Measurements from ENCODE around the gene HEYL.

Gene HEYL

DNA sequence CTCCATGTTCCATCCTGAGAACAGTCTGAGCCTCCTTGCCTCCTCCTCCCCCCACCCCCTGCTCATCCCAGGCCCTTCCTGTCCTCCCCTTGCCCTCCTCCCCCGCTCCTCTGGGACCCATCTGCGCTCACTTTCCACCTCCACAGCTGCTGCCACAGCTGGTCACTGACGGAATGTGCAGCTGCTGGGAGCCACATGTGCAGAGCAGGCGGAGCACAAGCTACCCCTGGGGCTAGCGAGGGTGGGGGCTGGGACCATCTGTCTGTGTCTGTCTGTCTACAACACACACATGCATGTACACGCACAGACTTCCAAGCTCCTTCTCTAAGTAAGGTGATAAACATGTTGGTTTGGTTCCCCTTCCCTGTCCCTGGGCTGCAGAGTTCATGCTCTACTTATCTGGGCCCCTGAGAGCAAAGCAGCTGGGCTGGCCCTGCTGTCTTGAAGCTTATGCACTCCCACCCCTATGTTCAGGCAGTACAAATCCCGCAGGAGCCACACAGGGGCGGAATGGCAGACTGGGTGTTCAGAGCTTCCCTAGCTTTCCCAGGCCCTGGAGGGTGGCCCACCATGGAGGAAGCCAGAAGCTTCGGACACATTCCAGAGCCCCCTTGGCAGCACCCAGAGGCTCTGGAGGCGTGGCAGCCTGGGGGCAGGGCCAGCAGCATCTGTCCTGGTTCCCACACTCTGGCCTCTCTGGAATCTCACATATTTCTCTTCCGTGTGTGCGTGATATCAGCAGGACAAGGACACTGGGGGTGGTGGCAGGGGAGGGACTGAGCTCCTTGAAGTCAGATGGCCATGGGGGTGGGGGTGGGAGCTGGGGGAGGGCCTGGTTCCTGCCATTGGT, 7.0 kb upstream of the HEYL start:
- DNase-seq (ENCODE audit: low read depth): peak; percentile 27
- TF ChIP-seq POLR2A (IDR thresholded peaks at IDR 0.05; ENCODE audit: extremely low read depth, insufficient read length): no peak
- TF ChIP-seq, protein P1, sequence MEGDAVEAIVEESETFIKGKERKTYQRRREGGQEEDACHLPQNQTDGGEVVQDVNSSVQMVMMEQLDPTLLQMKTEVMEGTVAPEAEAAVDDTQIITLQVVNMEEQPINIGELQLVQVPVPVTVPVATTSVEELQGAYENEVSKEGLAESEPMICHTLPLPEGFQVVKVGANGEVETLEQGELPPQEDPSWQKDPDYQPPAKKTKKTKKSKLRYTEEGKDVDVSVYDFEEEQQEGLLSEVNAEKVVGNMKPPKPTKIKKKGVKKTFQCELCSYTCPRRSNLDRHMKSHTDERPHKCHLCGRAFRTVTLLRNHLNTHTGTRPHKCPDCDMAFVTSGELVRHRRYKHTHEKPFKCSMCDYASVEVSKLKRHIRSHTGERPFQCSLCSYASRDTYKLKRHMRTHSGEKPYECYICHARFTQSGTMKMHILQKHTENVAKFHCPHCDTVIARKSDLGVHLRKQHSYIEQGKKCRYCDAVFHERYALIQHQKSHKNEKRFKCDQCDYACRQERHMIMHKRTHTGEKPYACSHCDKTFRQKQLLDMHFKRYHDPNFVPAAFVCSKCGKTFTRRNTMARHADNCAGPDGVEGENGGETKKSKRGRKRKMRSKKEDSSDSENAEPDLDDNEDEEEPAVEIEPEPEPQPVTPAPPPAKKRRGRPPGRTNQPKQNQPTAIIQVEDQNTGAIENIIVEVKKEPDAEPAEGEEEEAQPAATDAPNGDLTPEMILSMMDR (IDR thresholded peaks at IDR 0.05; ENCODE audit: low read depth, low read length): no peak
- TF ChIP-seq, protein P2, sequence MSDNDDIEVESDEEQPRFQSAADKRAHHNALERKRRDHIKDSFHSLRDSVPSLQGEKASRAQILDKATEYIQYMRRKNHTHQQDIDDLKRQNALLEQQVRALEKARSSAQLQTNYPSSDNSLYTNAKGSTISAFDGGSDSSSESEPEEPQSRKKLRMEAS (IDR thresholded peaks at IDR 0.05; ENCODE audit: low read depth, low read length): no peak
- TF ChIP-seq MYC (IDR thresholded peaks at IDR 0.05; ENCODE audit: low read depth, low read length): no peak; the same call in 1 of the 2 replicates

DNA sequence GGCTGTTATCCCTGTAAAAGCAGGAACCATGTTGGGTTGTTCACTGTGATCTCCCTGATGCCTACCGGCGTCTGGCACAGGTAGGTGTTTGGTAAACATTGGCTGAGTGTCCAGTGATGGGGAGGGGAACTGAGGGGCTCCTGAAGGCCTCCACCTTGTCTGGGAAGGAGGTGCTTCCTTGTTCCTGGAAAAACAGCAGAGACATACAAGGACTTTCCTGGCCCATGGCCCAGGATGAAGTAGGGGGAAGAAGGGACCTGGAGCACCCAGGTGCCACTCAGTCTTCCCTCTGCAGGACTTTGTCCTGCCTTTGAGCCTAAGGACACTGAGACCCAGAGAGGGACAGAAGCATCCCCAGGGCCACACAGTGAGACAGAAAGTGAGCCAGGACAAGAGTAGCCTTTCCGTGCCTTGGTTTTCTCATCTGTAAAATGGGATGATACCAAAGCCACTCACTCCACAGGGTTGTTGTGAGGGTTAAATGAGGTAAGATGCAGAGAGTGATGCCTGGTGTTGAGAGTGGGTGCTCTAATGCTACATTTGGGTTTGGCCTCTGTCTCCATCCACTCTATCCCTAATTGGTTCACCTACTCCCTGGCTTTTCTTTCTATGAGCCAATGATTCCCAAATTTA, 6.1 kb upstream of the HEYL start:
- no peak for DNase-seq (ENCODE audit: low read depth)
- TF ChIP-seq, protein P2 (IDR thresholded peaks at IDR 0.05; ENCODE audit: low read depth, low read length): no peak
- TF ChIP-seq, protein P1 (IDR thresholded peaks at IDR 0.05; ENCODE audit: low read depth, low read length): no peak
- TF ChIP-seq MYC (IDR thresholded peaks at IDR 0.05; ENCODE audit: low read depth, low read length): no peak
- H3K4me3 ChIP-seq (ENCODE audit: low read depth, low read length): no peak overlapping the region

More for the DNA sequence above, 7.0 kb upstream of the HEYL start:
- no peak overlapping the region for H3K4me3 ChIP-seq (ENCODE audit: low read depth, low read length)

DNA sequence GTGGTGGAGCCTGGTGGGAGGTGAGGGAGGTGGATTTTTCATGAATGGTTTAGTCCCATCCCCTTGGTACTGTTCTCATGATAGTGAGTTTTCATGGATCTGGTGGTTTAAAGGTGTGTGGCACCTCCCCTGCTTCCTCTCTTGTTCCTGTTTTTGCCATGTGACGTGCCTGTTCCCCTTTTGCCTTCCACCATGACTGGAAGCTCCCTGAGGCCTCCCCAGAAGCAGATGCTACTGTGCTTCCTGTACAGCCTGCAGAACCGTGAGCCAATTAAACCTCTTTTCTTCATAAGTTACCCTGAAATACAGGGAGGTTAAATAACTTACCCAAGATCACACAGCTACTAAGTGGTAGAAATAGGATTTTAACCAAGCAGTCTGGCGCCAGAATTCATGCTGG, 4.3 kb upstream of the HEYL start:
- no peak overlapping the region for H3K4me3 ChIP-seq (ENCODE audit: low read depth, low read length)
- TF ChIP-seq, protein P1 (IDR thresholded peaks at IDR 0.05; ENCODE audit: low read depth, low read length): no peak
- TF ChIP-seq POLR2A (IDR thresholded peaks at IDR 0.05; ENCODE audit: extremely low read depth, insufficient read length): no peak
- TF ChIP-seq, protein P2 (IDR thresholded peaks at IDR 0.05; ENCODE audit: low read depth, low read length): no peak
- TF ChIP-seq MYC (IDR thresholded peaks at IDR 0.05; ENCODE audit: low read depth, low read length): no peak
- no peak for DNase-seq (ENCODE audit: low read depth)

DNA sequence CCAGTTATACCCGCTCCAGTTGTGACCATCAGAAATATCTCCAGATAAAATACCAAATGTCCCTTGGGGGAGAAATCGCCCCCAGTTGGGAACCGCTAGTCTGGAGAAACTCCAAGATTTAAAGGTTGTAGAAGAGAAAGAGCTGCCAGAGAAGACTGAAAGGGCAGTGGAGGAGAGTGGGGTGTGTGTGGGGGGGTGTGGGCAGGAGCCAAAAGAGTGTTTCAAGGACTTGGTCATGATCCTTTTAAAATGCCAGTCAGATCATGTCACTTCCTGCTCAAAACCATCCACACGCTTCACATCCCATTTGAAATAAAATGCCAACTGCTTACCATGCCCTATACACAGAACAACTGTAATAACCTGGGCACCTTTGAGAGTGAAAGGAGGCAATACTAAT, 3.4 kb upstream of the HEYL start:
- TF ChIP-seq, protein P1 (IDR thresholded peaks at IDR 0.05; ENCODE audit: low read depth, low read length): no peak
- TF ChIP-seq, protein P2 (IDR thresholded peaks at IDR 0.05; ENCODE audit: low read depth, low read length): no peak
- no peak for TF ChIP-seq POLR2A (IDR thresholded peaks at IDR 0.05; ENCODE audit: extremely low read depth, insufficient read length)
- TF ChIP-seq MYC (IDR thresholded peaks at IDR 0.05; ENCODE audit: low read depth, low read length): no peak
- no peak overlapping the region for H3K4me3 ChIP-seq (ENCODE audit: low read depth, low read length)
- no peak for DNase-seq (ENCODE audit: low read depth)

DNA sequence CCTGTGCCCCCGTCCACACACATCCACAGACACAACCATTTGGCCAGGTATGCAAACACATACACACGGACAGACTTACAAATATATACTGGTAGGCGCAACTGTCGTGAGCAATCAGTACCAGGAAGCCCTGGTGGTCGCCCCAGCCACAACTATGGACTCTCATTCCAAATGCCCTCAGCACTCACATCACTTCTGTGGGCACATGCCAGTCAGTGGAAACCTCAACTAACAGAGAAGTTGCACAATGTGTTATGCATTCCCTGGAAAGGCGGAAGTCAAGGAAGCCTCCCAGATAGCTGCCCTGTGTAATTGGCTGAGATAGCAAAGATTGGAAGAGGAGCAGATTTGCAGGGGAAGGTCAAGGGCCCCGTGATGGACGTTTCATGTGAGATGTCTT, 1.4 kb upstream of the HEYL start:
- DNase-seq (ENCODE audit: low read depth): no peak
- TF ChIP-seq, protein P2 (IDR thresholded peaks at IDR 0.05; ENCODE audit: low read depth, low read length): no peak
- TF ChIP-seq, protein P1 (IDR thresholded peaks at IDR 0.05; ENCODE audit: low read depth, low read length): no peak
- no peak for TF ChIP-seq MYC (IDR thresholded peaks at IDR 0.05; ENCODE audit: low read depth, low read length)
- TF ChIP-seq POLR2A (IDR thresholded peaks at IDR 0.05; ENCODE audit: extremely low read depth, insufficient read length): no peak
- H3K4me3 ChIP-seq (ENCODE audit: low read depth, low read length): no peak overlapping the region

Measured in NB4 (cell line).